IPS-18a (cell line): Measurements from ENCODE around the gene CABLES1.

Experiments used
- H3K27ac ChIP-seq: one replicate; pipeline ENCODE4 v1.5.1; 2013; ENCODE audit warnings: low read length
- H3K27me3 ChIP-seq: one replicate; pipeline ENCODE4 v1.6.1; 2013; ENCODE audit warnings: mild to moderate bottlenecking, low read length; ENCODE audit not compliant: control insufficient read depth, insufficient read depth
- H3K36me3 ChIP-seq: one replicate; pipeline ENCODE4 v1.6.1; 2013; ENCODE audit warnings: low read depth, low read length; ENCODE audit not compliant: control insufficient read depth
- H3K4me1 ChIP-seq: one replicate; pipeline ENCODE4 v1.6.1; 2013; ENCODE audit warnings: low read depth, low read length; ENCODE audit not compliant: control insufficient read depth
- H3K4me3 ChIP-seq: one replicate; pipeline ENCODE4 v1.5.1; 2013; ENCODE audit warnings: low read length
- H3K9ac ChIP-seq: one replicate; pipeline ENCODE4 v1.6.1; 2013; ENCODE audit warnings: mild to moderate bottlenecking, low read length, moderate library complexity
- H3K9me3 ChIP-seq: one replicate; pipeline ENCODE4 v1.6.1; 2013; ENCODE audit warnings: low read depth, low read length; ENCODE audit not compliant: control insufficient read depth

CABLES1 gene

GRCh38 chr18:23272498-23273232, 137.4 kb downstream of the CABLES1 start:
- no peak overlapping the region for H3K27ac ChIP-seq
- peaks cover 9% of the 10 kb centered on the region for H3K9me3 ChIP-seq
- H3K27me3 ChIP-seq: no peaks in the 10 kb centered on the region
- no peaks in the 10 kb centered on the region for H3K36me3 ChIP-seq
- peaks cover 9% of the 10 kb centered on the region for H3K4me1 ChIP-seq
- H3K9ac ChIP-seq: no peak overlapping the region
- no peak overlapping the region for H3K4me3 ChIP-seq

GRCh38 chr18:23273443-23273966, 138.2 kb downstream of the CABLES1 start:
- no peaks in the 10 kb centered on the region for H3K27me3 ChIP-seq
- no peaks in the 10 kb centered on the region for H3K36me3 ChIP-seq
- H3K4me3 ChIP-seq: no peak overlapping the region
- H3K4me1 ChIP-seq: peaks cover 6% of the 10 kb centered on the region
- H3K27ac ChIP-seq: no peak overlapping the region
- H3K9me3 ChIP-seq: peaks cover 9% of the 10 kb centered on the region
- H3K9ac ChIP-seq: no peak overlapping the region

- Histone ChIP-seq H3K9me3 (peaks cover 6% of the 10 kb centered on the region), H3K4me1 (peaks cover 3% of the 10 kb centered on the region), H3K27me3 (no peaks in the 10 kb centered on the region), H3K9ac (no peak overlapping the region), H3K36me3 (no peaks in the 10 kb centered on the region), H3K4me3 (no peak overlapping the region), H3K27ac (no peak overlapping the region)
Observed at GRCh38 chr18:23274638-23275482, 139.6 kb downstream of the CABLES1 start.

GRCh38 chr18:23276451-23276850, 141.2 kb downstream of the CABLES1 start:
- Histone ChIP-seq H3K27ac (no peak overlapping the region), H3K4me3 (no peak overlapping the region), H3K9ac (no peak overlapping the region), H3K36me3 (no peaks in the 10 kb centered on the region), H3K27me3 (no peaks in the 10 kb centered on the region), H3K9me3 (no peaks in the 10 kb centered on the region), H3K4me1 (peaks cover 4% of the 10 kb centered on the region)

- Histone ChIP-seq H3K36me3 (no peaks in the 10 kb centered on the region), H3K27ac (no peak overlapping the region), H3K27me3 (no peaks in the 10 kb centered on the region), H3K9me3 (no peaks in the 10 kb centered on the region), H3K9ac (no peak overlapping the region), H3K4me1 (peaks cover 13% of the 10 kb centered on the region), H3K4me3 (no peak overlapping the region)
Observed at GRCh38 chr18:23277399-23277798, 142.1 kb downstream of the CABLES1 start.

- Histone ChIP-seq H3K4me3 (no peak overlapping the region), H3K4me1 (peaks cover 28% of the 10 kb centered on the region), H3K27me3 (no peaks in the 10 kb centered on the region), H3K27ac (no peak overlapping the region), H3K36me3 (no peaks in the 10 kb centered on the region), H3K9ac (no peak overlapping the region), H3K9me3 (no peaks in the 10 kb centered on the region)
Observed at GRCh38 chr18:23279931-23280330, 144.6 kb downstream of the CABLES1 start.

GRCh38 chr18:23280844-23281243, 145.6 kb downstream of the CABLES1 start:
- Histone ChIP-seq H3K9ac (no peak overlapping the region), H3K4me1 (peaks cover 34% of the 10 kb centered on the region)

GRCh38 chr18:23281626-23282436, 146.5 kb downstream of the CABLES1 start:
- Histone ChIP-seq H3K4me3 (no peak overlapping the region), H3K36me3 (no peaks in the 10 kb centered on the region), H3K27me3 (no peaks in the 10 kb centered on the region), H3K4me1 (peaks cover 34% of the 10 kb centered on the region), H3K9me3 (no peaks in the 10 kb centered on the region), H3K9ac (no peak overlapping the region), H3K27ac (no peak overlapping the region)

More at GRCh38 chr18:23280844-23281243, 145.6 kb downstream of the CABLES1 start:
- no peaks in the 10 kb centered on the region for H3K27me3 ChIP-seq
- H3K4me3 ChIP-seq: no peak overlapping the region
- no peaks in the 10 kb centered on the region for H3K9me3 ChIP-seq
- H3K27ac ChIP-seq: no peak overlapping the region
- H3K36me3 ChIP-seq: no peaks in the 10 kb centered on the region

- no peaks in the 10 kb centered on the region for H3K36me3 ChIP-seq
- H3K9me3 ChIP-seq: no peaks in the 10 kb centered on the region
- no peaks in the 10 kb centered on the region for H3K27me3 ChIP-seq
- peaks cover 34% of the 10 kb centered on the region for H3K4me1 ChIP-seq
- no peak overlapping the region for H3K9ac ChIP-seq
- no peak overlapping the region for H3K27ac ChIP-seq
- no peak overlapping the region for H3K4me3 ChIP-seq
Observed at GRCh38 chr18:23282437-23282781, 147.1 kb downstream of the CABLES1 start.

- H3K36me3 ChIP-seq: no peaks in the 10 kb centered on the region
- H3K27ac ChIP-seq: peak overlapping the region; percentile 88
- peaks cover 34% of the 10 kb centered on the region for H3K4me1 ChIP-seq
- H3K4me3 ChIP-seq: peak overlapping the region; percentile 30
- H3K9me3 ChIP-seq: no peaks in the 10 kb centered on the region
- H3K9ac ChIP-seq: peak overlapping the region; percentile 48
- no peaks in the 10 kb centered on the region for H3K27me3 ChIP-seq
Observed at GRCh38 chr18:23283916-23284430, 148.7 kb downstream of the CABLES1 start.

GRCh38 chr18:23284629-23285028, 149.3 kb downstream of the CABLES1 start:
- Histone ChIP-seq H3K27ac (peak overlapping the region; percentile 88), H3K9ac (peak overlapping the region; percentile 48), H3K4me3 (peak overlapping the region; percentile 30), H3K4me1 (peaks cover 34% of the 10 kb centered on the region), H3K9me3 (no peaks in the 10 kb centered on the region), H3K36me3 (no peaks in the 10 kb centered on the region), H3K27me3 (no peaks in the 10 kb centered on the region)
